ENCODE results near the gene ADARB2. TPM values are rescaled to one million over a fixed set of nuclear protein-coding genes. Genes with fewer than 3 reads are reported as not detected.
"Not testable (repeated sequence)": the region's sequence is repeated elsewhere in the genome, so short reads cannot be mapped to it uniquely, and the experiment has no call there.

Gene ADARB2
- total RNA-seq, 1 experiment from 2014 or later, result not detected

DNA sequence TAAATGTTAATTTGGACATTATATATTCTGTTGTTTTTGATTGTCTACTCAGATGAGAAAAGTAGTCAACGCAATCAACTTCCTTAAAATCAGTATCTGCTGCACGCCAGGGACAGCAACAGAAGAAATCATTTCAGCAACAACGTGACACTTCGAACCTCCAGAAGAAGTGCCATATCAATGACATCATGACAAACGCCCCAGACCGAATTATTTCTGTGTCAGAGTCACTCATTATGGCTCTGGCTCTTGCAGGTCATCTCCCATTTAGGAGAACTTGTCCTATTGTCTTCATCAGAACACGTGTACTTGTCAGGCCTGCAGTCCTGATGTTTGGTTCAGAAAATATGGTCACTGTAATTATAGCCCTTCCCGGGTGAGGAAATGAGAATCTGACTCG is 276.3 kb downstream of the ADARB2 start:
- H3K9me3 Mint-ChIP-seq (ENCODE audit: low read depth, unreplicated experiment), result peaks cover 5% of the 10 kb centered on the region
- H3K36me3 Mint-ChIP-seq (ENCODE audit: insufficient read depth, unreplicated experiment), result no peaks in the 10 kb centered on the region
- H3K27me3 Mint-ChIP-seq (ENCODE audit: unreplicated experiment), result peaks cover 34% of the 10 kb centered on the region
- DNase-seq, result no peak
- H3K4me1 Mint-ChIP-seq (ENCODE audit: low read depth, unreplicated experiment), result no peaks in the 10 kb centered on the region
- CTCF ChIA-PET, result no interaction called here
- intact Hi-C loops (cut with micrococcal nuclease; ENCODE audit: unreplicated experiment), result no loop called here
- H3K4me3 Mint-ChIP-seq (ENCODE audit: low read depth, unreplicated experiment), result no peak overlapping the region
- no peak overlapping the region for H3K27ac Mint-ChIP-seq (ENCODE audit: unreplicated experiment)
- TF ChIP-seq CTCF (IDR thresholded peaks at IDR 0.05; ENCODE audit: unreplicated experiment), result no peak
- no TSS peak for BruUV-seq (replicated peaks)

DNA sequence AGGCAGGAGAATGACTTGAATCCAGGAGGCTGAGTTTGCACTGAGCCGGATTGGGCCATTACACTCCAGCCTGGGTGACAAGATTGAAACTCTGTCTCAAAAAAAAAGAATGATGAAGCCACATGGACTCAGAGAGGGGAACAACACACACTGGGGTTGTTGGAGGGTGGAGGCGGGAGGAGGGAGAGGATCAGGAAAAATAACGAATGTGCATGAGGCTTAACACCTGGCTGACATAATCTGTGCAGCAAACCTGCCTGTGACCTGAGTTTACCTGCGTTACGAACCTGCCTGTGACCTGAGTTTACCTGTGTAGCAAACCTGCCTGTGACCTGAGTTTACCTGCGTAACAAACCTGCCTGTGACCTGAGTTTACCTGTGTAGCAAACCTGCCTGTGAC is 277.7 kb downstream of the ADARB2 start:
- H3K9me3 Mint-ChIP-seq (ENCODE audit: low read depth, unreplicated experiment); H3K4me3 Mint-ChIP-seq (ENCODE audit: low read depth, unreplicated experiment); DNase-seq; intact Hi-C loops (cut with micrococcal nuclease; ENCODE audit: unreplicated experiment); H3K36me3 Mint-ChIP-seq (ENCODE audit: insufficient read depth, unreplicated experiment); H3K4me1 Mint-ChIP-seq (ENCODE audit: low read depth, unreplicated experiment); H3K27ac Mint-ChIP-seq (ENCODE audit: unreplicated experiment); CTCF ChIA-PET; BruUV-seq (replicated peaks): not testable (repeated sequence)
- H3K27me3 Mint-ChIP-seq (ENCODE audit: unreplicated experiment), result peaks cover 31% of the 10 kb centered on the region

- Mint-ChIP-seq H3K36me3 (ENCODE audit: insufficient read depth, unreplicated experiment) (no peaks in the 10 kb centered on the region), H3K4me1 (ENCODE audit: low read depth, unreplicated experiment) (no peaks in the 10 kb centered on the region), H3K27ac (ENCODE audit: unreplicated experiment) (no peak overlapping the region), H3K4me3 (ENCODE audit: low read depth, unreplicated experiment) (no peak overlapping the region), H3K9me3 (ENCODE audit: low read depth, unreplicated experiment) (peaks cover 5% of the 10 kb centered on the region), H3K27me3 (ENCODE audit: unreplicated experiment) (peaks cover 33% of the 10 kb centered on the region)
- CTCF ChIA-PET, result no interaction called here
- BruUV-seq (replicated peaks), result no TSS peak
- TF ChIP-seq CTCF (IDR thresholded peaks at IDR 0.05; ENCODE audit: unreplicated experiment), result no peak
- intact Hi-C loops (cut with micrococcal nuclease; ENCODE audit: unreplicated experiment), result no loop called here
- no peak for DNase-seq
These were observed 282.4 kb downstream of the ADARB2 start for GRCh38 chr10:1454951-1455350.

DNA sequence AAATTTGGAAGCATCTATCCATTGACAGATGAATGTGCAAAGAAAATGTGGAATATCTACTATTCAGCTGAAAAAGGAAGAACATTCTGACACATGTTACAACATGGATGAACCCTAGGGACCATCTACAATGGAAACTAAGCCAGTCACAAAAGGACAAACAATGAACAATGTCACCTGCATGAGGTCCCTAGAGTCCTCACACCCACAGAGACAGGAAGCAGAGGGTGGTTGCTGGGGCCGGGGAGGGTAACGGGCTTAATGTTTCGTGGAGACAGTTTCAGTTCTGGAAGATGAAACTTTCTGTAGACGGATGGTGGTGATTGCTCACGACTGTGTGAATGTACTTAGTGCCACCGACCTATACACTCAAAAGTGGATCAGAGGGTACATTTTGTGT is 282.9 kb downstream of the ADARB2 start:
- no peak for DNase-seq
- Mint-ChIP-seq H3K4me3 (ENCODE audit: low read depth, unreplicated experiment) (no peak overlapping the region), H3K4me1 (ENCODE audit: low read depth, unreplicated experiment) (no peaks in the 10 kb centered on the region), H3K36me3 (ENCODE audit: insufficient read depth, unreplicated experiment) (no peaks in the 10 kb centered on the region), H3K9me3 (ENCODE audit: low read depth, unreplicated experiment) (peaks cover 5% of the 10 kb centered on the region), H3K27ac (ENCODE audit: unreplicated experiment) (no peak overlapping the region), H3K27me3 (ENCODE audit: unreplicated experiment) (peaks cover 38% of the 10 kb centered on the region)
- intact Hi-C loops (cut with micrococcal nuclease; ENCODE audit: unreplicated experiment), result no loop called here
- no TSS peak for BruUV-seq (replicated peaks)
- TF ChIP-seq CTCF (IDR thresholded peaks at IDR 0.05; ENCODE audit: unreplicated experiment), result no peak
- CTCF ChIA-PET, result no interaction called here

DNA sequence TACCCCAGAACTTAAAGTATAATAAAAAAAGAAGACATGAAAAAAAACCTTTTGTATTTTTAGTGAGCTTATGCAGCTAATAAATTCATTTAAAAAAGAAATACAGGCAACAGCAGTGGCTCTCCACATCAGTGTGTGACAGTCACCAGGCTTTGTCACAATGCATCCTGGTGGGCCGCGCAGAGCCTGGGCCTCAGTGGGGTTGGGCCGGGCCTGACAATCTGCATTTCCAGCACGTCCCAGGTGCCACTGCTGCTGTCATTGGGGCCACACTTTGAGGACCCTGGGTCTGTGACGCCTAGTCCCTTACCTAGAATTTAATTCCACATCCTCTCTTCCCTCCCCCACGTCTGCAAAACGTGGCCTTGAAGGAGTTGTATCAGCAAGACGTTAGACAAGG is 284.5 kb downstream of the ADARB2 start:
- BruUV-seq (replicated peaks), result no TSS peak
- TF ChIP-seq CTCF (IDR thresholded peaks at IDR 0.05; ENCODE audit: unreplicated experiment), result no peak
- Mint-ChIP-seq H3K9me3 (ENCODE audit: low read depth, unreplicated experiment) (peaks cover 3% of the 10 kb centered on the region), H3K27ac (ENCODE audit: unreplicated experiment) (no peak overlapping the region), H3K4me1 (ENCODE audit: low read depth, unreplicated experiment) (no peaks in the 10 kb centered on the region), H3K4me3 (ENCODE audit: low read depth, unreplicated experiment) (no peak overlapping the region), H3K27me3 (ENCODE audit: unreplicated experiment) (peaks cover 28% of the 10 kb centered on the region), H3K36me3 (ENCODE audit: insufficient read depth, unreplicated experiment) (no peaks in the 10 kb centered on the region)
- intact Hi-C loops (cut with micrococcal nuclease; ENCODE audit: unreplicated experiment), result no loop called here
- no peak for DNase-seq
- CTCF ChIA-PET, result no interaction called here

Data from Calu3 (cell line).